HG02870 (cell line): ENCODE data around the gene GNAL.
"Not testable (repeated sequence)": the region's sequence is repeated elsewhere in the genome, so short reads cannot be mapped to it uniquely, and the experiment has no call there.

Source experiments
- ATAC-seq: cut with Tn5 transposase; IDR thresholded peaks from one replicate; pipeline ENCODE4 v1.9.1; 2021; ENCODE audit warnings: mild to moderate bottlenecking, moderate library complexity; ENCODE audit not compliant: unreplicated experiment

GNAL gene

DNA sequence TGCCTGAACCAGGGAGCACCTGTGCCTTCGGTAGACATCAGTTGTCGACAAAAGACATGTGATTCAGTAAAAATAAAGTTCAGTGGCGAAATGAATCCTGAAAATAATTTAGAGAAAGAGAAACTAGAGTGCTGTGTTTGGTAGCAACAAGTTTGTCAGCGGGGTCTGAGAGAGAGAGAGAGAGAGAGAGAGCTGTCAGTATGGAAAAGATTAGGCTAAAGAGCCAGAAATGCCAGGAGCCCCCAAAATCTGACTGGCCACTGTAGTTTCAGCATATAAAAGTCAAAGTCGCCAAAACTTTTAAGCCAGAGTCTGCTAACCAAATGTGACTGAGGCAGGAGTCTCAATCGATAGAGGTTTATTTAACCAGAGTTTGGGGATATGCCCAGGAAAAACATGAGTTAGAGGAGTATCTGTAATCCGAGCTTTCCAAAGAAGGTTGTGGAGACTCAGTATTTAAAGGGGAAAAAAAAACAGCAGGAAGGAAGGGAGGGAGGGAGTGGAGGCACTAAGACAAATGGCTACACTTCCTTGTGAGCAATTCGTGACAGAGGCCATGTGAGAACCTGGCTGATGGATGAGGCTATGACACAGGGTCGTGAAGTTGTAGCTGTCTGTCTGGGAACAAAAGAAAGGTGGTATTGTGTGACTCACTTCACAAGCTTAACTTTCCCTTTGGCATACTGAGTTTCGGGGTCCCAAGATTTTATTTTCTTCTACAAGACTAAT lies 20.5 kb upstream of the GNAL start:
- no peak for ATAC-seq

DNA sequence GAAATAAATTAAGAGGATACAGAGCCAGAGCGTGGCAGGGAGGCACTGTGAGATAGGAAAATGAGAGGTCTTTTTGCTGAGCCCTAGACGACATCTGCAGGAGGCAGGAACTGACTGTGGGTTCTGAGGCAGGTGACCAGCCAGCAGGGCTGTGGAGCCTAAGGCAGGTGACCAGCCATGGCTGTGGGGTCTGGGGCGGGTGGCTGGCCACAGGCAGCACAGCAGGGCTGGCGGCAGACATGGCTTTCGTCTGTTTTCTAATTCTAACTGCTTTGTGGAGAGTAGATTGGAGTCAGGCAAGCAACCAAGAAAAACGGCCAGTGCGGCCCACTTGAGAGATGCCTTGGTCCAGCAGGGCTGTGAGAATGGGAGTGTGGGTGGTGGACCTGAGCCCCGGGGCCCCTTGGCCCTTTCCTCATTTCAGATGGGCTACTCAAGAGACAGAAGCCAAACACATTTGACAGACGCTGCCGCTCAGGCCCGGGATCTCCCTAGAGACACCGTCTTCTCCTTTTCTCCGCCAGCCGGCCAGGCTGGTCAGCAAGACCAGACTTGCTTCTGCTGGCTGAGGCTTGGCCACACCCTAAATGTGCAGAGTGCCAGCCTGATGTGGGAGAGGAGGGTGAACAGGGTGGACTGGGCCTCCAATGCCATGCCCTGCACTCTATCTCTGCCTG lies 19.7 kb upstream of the GNAL start:
- no peak for ATAC-seq

DNA sequence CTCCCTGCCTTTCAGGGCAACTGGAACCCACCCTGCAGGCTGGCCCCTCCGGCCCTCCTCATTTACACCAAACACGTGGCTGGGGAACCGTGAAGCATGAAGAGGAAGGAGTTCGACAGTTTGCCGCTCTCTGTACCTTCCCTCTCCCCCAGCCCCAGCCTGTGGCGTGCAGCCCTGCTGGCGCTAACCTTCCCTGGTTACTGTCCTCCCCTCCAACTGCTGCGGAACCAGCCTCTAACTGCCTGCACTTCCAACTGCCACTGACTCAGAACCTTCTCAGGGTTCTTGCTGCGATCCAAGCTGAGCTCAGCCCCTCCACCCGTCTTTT lies 19.2 kb upstream of the GNAL start:
- ATAC-seq: no peak

DNA sequence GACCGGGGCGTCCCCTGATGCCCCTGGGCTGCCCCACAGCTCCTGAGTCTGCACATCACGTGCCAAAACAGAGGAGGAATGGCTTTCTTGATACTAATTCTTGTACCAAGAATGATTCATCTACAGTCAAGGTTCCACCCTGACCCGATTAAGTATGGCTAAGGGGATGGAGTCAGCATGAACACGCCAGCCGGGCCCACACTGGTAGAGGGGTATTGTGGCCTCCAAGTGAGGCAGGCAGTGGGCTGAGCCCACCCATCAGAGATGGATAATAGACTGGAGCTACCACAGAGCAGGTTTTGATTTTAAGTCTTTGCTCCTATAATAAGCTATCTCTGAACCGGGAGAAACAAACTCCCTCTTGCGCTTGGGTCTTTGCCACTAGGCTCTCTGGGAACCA lies 17.9 kb upstream of the GNAL start:
- no peak for ATAC-seq

DNA sequence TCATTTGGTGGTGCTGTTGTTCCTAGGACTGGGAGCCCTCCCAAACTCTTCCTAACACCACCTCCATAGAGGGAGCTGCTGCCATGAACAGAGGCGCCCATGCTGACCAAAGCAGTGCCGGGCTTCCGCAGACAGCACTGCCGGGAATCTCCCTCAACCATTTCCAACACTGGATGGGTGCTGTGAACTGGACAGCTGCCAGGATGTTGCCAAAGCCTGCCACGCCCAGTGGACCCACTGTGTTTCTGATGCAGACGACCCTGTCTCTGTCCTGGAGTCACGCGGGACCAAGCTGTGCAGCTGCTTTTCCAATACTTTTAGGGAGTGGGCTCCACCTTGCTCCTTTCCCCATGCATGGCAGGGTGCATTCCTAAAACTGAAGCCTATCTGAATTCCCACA lies 16.9 kb upstream of the GNAL start:
- ATAC-seq: no peak

DNA sequence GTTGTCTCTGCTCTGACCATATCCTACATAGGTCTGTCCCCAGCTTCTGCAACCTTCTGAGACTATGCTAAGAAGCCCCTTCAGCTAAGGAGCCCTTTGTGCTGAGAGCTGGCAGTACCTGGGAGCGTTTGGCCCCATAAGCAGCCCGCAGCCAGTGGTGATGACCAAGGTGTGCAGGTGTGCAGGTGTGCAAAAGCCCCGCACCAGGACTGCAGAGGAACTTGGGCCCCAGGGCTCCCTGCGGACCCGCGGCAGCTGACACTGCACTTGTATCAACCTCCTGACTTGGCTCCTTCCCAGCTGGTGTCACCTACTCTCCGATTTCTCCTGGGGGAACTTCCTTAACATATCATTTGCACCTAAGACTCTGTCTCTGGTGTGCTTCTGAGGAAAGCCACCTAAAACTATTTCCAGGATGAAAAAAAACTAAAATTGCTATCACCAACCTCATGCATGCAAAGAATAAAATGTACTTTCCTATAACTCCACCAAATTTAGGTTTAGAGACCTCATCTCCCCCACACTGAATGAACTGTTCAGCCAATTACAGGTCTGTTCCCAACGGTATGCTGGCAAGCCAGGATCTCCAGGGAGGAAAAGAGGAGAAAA lies 16.1 kb upstream of the GNAL start:
- ATAC-seq: no peak

DNA sequence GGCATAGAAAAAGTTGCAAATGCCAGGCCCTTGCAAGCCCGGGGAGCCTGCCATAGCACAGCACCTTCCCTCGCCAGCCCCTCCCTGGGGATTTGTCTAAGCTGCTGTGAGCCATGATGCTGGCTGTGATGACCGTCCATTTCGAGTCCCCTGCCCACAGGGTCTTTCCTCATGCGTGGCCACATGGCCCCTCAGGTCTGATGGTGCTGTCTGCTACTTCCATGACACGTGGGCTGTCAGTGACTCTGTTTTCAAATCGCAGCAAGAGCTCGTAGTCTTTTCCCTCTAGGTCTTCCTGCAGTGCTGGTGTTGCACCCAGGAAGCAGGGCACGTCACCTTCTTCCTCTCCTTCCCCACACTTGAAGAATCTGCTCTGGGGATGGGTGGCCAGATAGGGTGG lies 15.5 kb upstream of the GNAL start:
- ATAC-seq: no peak

DNA sequence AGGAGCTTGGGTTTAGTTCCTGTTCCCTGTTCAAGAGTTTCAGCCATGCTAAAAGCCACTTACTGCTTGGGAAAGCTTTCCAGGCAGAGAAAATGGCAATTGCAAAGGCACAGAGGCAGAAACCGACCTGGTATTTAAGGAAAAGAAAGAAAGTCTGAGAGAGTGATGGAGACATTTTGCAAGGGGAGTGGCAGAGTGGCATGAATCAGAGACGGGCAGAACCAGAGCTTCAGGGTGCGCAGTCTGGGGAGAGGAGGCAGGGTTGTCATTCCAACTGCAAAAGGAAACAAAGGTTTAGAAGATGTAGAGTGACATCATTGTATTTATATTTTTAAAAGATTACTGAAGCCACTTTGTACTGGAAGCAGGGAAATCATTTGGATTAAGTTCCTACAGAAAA lies 14.9 kb upstream of the GNAL start:
- no peak for ATAC-seq

DNA sequence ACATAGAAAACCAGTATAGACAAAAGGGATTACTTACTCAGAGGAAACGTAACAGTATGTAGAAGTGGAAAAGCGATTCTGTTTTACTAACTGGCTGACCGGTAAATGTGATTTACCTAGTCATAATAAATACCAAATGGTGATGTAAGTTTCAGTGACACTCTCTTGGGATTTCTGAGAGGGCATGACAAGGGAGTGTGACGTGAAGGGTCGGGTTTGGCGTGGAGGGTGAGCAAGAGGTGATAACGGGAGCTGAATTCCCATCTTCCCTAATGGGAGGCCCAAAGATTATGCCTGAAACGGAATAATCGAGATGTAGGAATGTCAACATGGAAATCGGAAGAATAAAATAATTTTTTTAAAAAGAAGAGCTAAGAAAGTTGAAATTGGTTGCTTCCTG lies 12.7 kb upstream of the GNAL start:
- ATAC-seq: no peak

GRCh38 chr18:11676867-11677266 lies 12.2 kb upstream of the GNAL start:
- ATAC-seq: no peak

DNA sequence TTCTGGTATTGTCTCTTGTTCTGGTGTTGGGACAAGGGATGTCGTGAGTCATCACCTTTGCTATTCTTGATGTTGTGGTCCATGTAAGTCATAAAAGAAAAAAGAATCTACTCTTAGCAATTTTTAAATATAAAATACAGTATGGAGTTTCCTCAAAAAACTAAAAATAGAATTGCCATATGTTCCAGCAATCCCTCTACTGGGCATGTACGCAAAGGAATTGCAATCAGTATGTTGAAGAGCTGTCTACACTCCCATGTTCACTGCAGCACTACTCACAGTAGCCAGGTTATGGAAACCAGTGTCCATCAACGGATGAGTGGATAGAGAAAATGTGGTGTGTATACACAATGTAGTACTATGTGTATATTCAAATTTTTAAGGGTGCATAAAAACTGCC lies 10.9 kb upstream of the GNAL start:
- no peak for ATAC-seq

DNA sequence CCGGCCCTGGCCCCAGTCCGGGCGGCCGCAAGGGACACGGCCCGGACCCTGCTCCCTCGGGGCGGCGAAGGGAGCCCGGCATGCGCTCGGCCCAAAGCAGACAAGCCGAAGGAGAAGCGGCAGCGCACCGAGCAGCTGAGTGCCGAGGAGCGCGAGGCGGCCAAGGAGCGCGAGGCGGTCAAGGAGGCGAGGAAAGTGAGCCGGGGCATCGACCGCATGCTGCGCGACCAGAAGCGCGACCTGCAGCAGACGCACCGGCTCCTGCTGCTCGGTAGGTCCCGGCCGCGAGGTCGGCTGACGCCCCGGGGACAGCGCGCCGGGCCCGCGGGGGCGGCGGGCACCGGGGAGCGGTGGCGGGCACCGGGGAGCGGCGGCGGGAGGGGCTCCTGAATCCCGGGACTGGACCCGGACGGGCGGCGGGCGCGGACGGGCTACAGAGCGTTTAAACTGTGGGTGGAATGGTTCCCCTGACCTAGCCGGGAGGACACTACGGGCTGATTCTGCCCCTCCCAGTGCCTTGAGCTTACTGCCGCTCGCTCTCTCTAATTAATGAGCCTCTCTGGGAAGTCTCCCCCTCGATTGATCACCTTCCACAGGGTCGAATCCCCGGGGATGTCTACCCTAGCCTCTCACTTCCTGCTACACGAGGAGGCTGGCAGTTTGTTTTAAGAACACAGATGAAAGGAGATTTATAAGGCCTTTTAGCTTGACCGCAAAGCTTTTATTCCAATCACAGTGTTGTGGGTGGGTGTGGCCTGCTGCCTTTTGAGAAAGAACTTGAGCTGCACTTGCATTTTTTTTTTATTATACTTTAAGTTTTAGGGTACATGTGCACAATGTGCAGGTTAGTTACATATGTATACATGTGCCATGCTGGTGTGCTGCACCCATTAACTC lies 853 bp downstream of the GNAL start:
- peak; percentile 26 for ATAC-seq

GRCh38 chr18:11690660-11691059 lies 1.6 kb downstream of the GNAL start:
- ATAC-seq: not testable (repeated sequence)

- ATAC-seq: no peak
These were observed 6.7 kb downstream of the GNAL start for GRCh38 chr18:11695736-11696135.

- no peak for ATAC-seq
These were observed 7.4 kb downstream of the GNAL start for GRCh38 chr18:11696451-11696850.

- ATAC-seq: no peak
These were observed 11.8 kb downstream of the GNAL start for GRCh38 chr18:11700876-11701275.

- no peak for ATAC-seq
These were observed 21.5 kb downstream of the GNAL start for GRCh38 chr18:11710578-11710977.

DNA sequence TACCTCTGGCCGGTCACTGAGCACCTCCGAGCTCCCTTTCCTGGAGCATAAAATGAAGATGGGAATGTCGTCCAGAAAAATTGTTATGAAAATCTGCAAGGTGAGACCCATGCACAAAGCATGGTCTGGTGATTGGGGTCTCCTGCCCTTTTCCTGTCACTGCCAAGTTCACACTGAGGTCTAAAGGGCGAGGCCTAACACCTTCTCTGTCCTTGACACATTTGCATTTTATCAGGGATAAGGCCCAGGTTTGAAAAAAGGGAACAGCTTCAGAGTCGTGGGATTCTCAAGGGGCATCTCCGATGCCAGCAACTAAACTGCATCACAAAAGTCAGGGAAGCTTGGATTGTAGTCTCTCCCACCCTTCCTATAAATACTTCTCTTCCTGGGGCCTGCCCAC lies 24.7 kb downstream of the GNAL start:
- no peak for ATAC-seq

- no peak for ATAC-seq
These were observed 25.3 kb downstream of the GNAL start for GRCh38 chr18:11714244-11714918.

DNA sequence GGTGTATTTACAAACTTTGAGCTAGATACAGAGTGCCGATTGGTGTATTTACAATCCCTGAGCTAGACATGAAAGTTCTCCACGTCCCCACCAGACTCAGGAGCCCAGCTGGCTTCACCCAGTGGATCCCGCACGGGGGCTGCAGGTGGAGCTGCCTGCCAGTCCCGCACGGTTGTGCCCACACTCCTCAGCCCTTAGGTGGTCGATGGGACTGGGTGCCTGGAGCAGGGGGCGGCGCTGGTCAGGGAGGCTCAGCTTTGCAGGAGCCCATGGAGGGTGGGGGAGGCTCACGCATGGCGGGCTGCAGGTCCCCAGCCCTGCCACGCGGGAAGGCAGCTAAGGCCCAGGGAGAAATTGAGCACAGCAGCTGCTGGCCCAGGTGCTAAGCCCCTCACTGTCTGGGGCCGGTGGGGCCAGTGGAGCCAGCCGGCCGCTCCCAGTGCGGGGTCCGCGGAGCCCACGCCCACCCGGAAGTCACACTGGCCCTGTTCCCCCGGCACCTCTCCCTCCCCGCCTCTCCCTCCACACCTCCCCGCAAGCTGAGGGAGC lies 27.8 kb downstream of the GNAL start:
- not testable (repeated sequence) for ATAC-seq

DNA sequence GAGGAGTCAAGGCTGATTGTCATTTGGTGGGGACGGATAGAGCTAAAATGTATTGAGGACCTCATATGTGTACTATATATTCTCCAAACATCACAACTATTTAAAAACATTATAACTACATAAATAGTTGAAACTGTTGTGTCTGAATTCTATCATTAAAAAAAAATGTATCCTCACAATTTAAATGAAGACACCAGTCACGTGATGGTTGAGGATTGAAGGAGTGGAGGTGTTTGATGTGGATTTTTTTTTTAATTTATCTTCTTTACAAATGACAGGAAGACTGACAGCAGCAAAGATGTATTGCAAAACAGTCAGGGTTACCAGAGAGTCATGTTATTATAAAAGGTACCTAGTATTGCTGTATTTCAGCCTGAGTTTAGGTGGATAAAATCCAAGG lies 30.0 kb downstream of the GNAL start:
- no peak for ATAC-seq
